Adrenal gland (tissue), 5 donors: Measurements from ENCODE around the gene WDR4.

Experiments used
- POLR2A ChIP-seq, 2 donors: fragments of 450-650 bp; IDR thresholded peaks; one replicate each; pipeline ENCODE4 v1.6.1; 2017; ENCODE audit warnings: antibody characterized with exemption in 2 of 2, mild to moderate bottlenecking in 2 of 2, moderate library complexity in 1 of 2
- TF ChIP-seq, protein P1 (sequence below), 6 experiments: fragments of 450-650 bp in 4 of 6; fragments of 200-600 bp in 2 of 6; sonication (generic) in 1 of 6; IDR thresholded peaks; 1 replicate in 5 of 6; 2 replicates in 1 of 6; pipeline versions ENCODE4 v1.5.1 to v1.8.0; 2016 to 2021; ENCODE audit warnings: antibody characterized with exemption in 6 of 6, mild to moderate bottlenecking in 2 of 6, moderate library complexity in 1 of 6
- donor health status: DM: no; HTN: no; CAD: no.

DNA sequence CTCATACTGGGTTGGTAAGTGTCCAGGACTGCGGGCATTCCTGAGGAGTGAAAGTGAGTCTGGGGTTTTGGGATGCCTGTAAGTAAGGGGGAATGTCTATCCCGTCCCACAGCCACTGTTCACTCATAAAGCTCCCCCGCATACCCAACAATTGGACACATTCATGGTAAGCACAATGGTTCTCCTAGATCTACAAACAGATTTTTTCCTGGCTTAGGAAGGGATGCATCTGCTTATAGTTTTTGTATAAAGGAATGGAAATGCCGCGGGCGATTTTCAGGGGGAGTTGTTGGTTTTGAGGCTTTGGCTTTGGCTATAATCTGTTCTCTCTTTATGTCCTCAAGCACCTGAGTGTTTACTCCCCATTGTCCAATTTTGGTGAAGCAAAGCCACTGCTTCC, 39.0 kb upstream of the WDR4 start:
- TF ChIP-seq POLR2A (IDR thresholded peaks at IDR 0.05) = no peak
- TF ChIP-seq, protein P1, sequence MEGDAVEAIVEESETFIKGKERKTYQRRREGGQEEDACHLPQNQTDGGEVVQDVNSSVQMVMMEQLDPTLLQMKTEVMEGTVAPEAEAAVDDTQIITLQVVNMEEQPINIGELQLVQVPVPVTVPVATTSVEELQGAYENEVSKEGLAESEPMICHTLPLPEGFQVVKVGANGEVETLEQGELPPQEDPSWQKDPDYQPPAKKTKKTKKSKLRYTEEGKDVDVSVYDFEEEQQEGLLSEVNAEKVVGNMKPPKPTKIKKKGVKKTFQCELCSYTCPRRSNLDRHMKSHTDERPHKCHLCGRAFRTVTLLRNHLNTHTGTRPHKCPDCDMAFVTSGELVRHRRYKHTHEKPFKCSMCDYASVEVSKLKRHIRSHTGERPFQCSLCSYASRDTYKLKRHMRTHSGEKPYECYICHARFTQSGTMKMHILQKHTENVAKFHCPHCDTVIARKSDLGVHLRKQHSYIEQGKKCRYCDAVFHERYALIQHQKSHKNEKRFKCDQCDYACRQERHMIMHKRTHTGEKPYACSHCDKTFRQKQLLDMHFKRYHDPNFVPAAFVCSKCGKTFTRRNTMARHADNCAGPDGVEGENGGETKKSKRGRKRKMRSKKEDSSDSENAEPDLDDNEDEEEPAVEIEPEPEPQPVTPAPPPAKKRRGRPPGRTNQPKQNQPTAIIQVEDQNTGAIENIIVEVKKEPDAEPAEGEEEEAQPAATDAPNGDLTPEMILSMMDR (IDR thresholded peaks at IDR 0.05) = no peak
